Calu3 (cell line): ENCODE measurements around the gene SLITRK5. TPM values are rescaled to one million over a fixed set of nuclear protein-coding genes. Genes with fewer than 3 reads are reported as not detected.

Source experiments
- BruUV-seq: library from RNA; stranded (reverse); fragments of 400-500 nt; replicated peaks from 2 replicates; lab custom pipeline; 2021; lab: Mats Ljungman, UMichigan
- CTCF ChIA-PET: fragments of 300-600 bp; sonication (Branson Sonifier 250); formaldehyde crosslinking; loops from one replicate; lab custom pipeline; 2022; ENCODE audit warnings: antibody characterized with exemption; lab: Charles Lee
- DNase-seq: peaks from one replicate; pipeline ENCODE4 v3.0.0; 2022
- H3K27ac Mint-ChIP-seq: one replicate; pipeline ENCODE4 v1.8.0; 2022; ENCODE audit warnings: mixed read lengths; ENCODE audit not compliant: unreplicated experiment
- H3K27me3 Mint-ChIP-seq: one replicate; pipeline ENCODE4 v1.8.0; 2022; ENCODE audit warnings: mixed read lengths; ENCODE audit not compliant: unreplicated experiment
- H3K36me3 Mint-ChIP-seq: one replicate; pipeline ENCODE4 v1.8.0; 2022; ENCODE audit warnings: mild to moderate bottlenecking, moderate library complexity, mixed read lengths; ENCODE audit not compliant: insufficient read depth, unreplicated experiment
- H3K4me1 Mint-ChIP-seq: one replicate; pipeline ENCODE4 v1.8.0; 2022; ENCODE audit warnings: mild to moderate bottlenecking, low read depth, mixed read lengths; ENCODE audit not compliant: unreplicated experiment
- H3K4me3 Mint-ChIP-seq: one replicate; pipeline ENCODE4 v1.8.0; 2022; ENCODE audit warnings: mild to moderate bottlenecking, low read depth, moderate library complexity, mixed read lengths; ENCODE audit not compliant: unreplicated experiment
- H3K9me3 Mint-ChIP-seq: one replicate; pipeline ENCODE4 v1.8.0; 2022; ENCODE audit warnings: low read depth, mixed read lengths; ENCODE audit not compliant: unreplicated experiment
- CTCF ChIP-seq: fragments of 200-600 bp; IDR thresholded peaks from one replicate; pipeline ENCODE4 v1.8.0; 2022; ENCODE audit warnings: antibody characterized with exemption; ENCODE audit not compliant: unreplicated experiment
- intact Hi-C: fragments of 100-400 bp; cut with micrococcal nuclease; formaldehyde crosslinking; loops from one replicate; pipeline ENCODE4 v1.10.0; 2022; ENCODE audit not compliant: unreplicated experiment
- total RNA-seq: library from RNA; stranded (reverse); gene quantifications from 2 replicates; pipeline ENCODE4 v1.2.3, GENCODE V29; 2022

The SLITRK5 gene
- total RNA-seq, 1 experiment from 2014 or later = not detected

DNA sequence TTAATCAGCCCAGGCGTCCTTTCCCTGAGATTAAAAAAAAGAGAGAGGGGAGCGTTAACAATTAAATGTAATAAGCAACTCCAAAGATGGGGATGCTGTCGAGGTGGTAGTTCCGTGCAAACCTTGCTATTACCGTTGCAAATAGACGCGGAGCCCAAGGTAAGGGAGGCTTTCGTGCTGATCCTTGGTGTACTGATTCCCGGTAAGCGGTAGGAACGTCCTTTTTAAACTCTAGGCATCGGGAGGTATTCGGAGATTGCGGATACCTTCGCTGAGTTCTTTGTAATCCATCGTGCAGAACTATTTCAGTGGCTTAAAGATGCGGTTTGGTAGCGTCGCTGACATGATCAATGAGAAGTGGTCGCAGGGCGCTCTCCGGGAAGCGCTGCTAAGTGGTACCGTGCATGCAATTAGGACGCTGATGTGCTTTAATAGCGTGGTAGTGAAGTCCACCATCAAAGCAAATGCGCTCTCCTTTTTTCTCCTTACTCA lies 3.1 kb downstream of the SLITRK5 start:
- intact Hi-C loops = no loop called here
- TF ChIP-seq CTCF = no peak
- BruUV-seq = no TSS peak
- Mint-ChIP-seq H3K36me3 (no peaks in the 10 kb centered on the region), H3K4me3 (no peak overlapping the region), H3K4me1 (no peaks in the 10 kb centered on the region), H3K27ac (no peak overlapping the region), H3K9me3 (peaks cover 2% of the 10 kb centered on the region), H3K27me3 (no peaks in the 10 kb centered on the region)
- no peak for DNase-seq
- CTCF ChIA-PET = no interaction called here

- intact Hi-C loops = no loop called here
- no TSS peak for BruUV-seq
- H3K27ac Mint-ChIP-seq = no peak overlapping the region
- no peak overlapping the region for H3K4me3 Mint-ChIP-seq
- H3K4me1 Mint-ChIP-seq = no peaks in the 10 kb centered on the region
- H3K27me3 Mint-ChIP-seq = no peaks in the 10 kb centered on the region
- peaks cover 2% of the 10 kb centered on the region for H3K9me3 Mint-ChIP-seq
- H3K36me3 Mint-ChIP-seq = no peaks in the 10 kb centered on the region
- no peak for TF ChIP-seq CTCF
- CTCF ChIA-PET = no interaction called here
- DNase-seq = no peak
Measured at GRCh38 chr13:87675851-87676250, 4.7 kb downstream of the SLITRK5 start.

GRCh38 chr13:87676254-87677042 lies 5.3 kb downstream of the SLITRK5 start:
- no peaks in the 10 kb centered on the region for H3K36me3 Mint-ChIP-seq
- no peak overlapping the region for H3K4me3 Mint-ChIP-seq
- peaks cover 2% of the 10 kb centered on the region for H3K9me3 Mint-ChIP-seq
- no peak for DNase-seq
- H3K27ac Mint-ChIP-seq = no peak overlapping the region
- intact Hi-C loops = no loop called here
- TF ChIP-seq CTCF = no peak
- H3K4me1 Mint-ChIP-seq = no peaks in the 10 kb centered on the region
- CTCF ChIA-PET = no interaction called here
- H3K27me3 Mint-ChIP-seq = no peaks in the 10 kb centered on the region
- no TSS peak for BruUV-seq

GRCh38 chr13:87677043-87677495 lies 5.9 kb downstream of the SLITRK5 start:
- CTCF ChIA-PET = no interaction called here
- no peak overlapping the region for H3K4me3 Mint-ChIP-seq
- no peaks in the 10 kb centered on the region for H3K4me1 Mint-ChIP-seq
- H3K9me3 Mint-ChIP-seq = peaks cover 2% of the 10 kb centered on the region
- intact Hi-C loops = no loop called here
- H3K27me3 Mint-ChIP-seq = no peaks in the 10 kb centered on the region
- no peaks in the 10 kb centered on the region for H3K36me3 Mint-ChIP-seq
- no TSS peak for BruUV-seq
- DNase-seq = no peak
- H3K27ac Mint-ChIP-seq = no peak overlapping the region
- no peak for TF ChIP-seq CTCF
